Neuronal stem cell (in vitro differentiated cells): ENCODE results near the gene DMD.
A peak's percentile ranks its signal among the peaks of the same experiment; 100 is the strongest.

Experiments
- DNase-seq: peaks from one replicate; pipeline ENCODE4 v3.0.0-alpha.2; 2013; ENCODE audit warnings: low spot score
- H2AFZ ChIP-seq: one replicate; pipeline ENCODE4 v1.6.1; 2013; ENCODE audit warnings: mild to moderate bottlenecking, low read length, inconsistent platforms
- H2AK5ac ChIP-seq: 2 replicates; pipeline ENCODE4 v1.6.1; 2013; ENCODE audit warnings: low read depth, mild to moderate bottlenecking, inconsistent platforms, low read length, moderate library complexity, mixed read lengths
- H2BK120ac ChIP-seq: 2 replicates; pipeline ENCODE4 v1.6.1; 2013; ENCODE audit warnings: low read depth, mild to moderate bottlenecking, inconsistent platforms, low read length, moderate library complexity, mixed read lengths
- H2BK12ac ChIP-seq: one replicate; pipeline ENCODE4 v1.6.1; 2013; ENCODE audit warnings: low read length, inconsistent platforms
- H2BK15ac ChIP-seq: 2 replicates; pipeline ENCODE4 v1.6.1; 2013; ENCODE audit warnings: mild to moderate bottlenecking, low read length, inconsistent platforms, mixed read lengths
- H2BK5ac ChIP-seq: one replicate; pipeline ENCODE4 v1.6.1; 2013; ENCODE audit warnings: inconsistent platforms, mild to moderate bottlenecking, low read length, moderate library complexity
- H3K14ac ChIP-seq: one replicate; pipeline ENCODE4 v1.6.1; 2013; ENCODE audit warnings: low read length, inconsistent platforms
- H3K18ac ChIP-seq: 2 replicates; pipeline ENCODE4 v1.6.1; 2013; ENCODE audit warnings: low read length, inconsistent platforms
- H3K23ac ChIP-seq: 2 replicates; pipeline ENCODE4 v1.6.1; 2013; ENCODE audit warnings: low read depth, mild to moderate bottlenecking, mixed read lengths, low read length, inconsistent platforms; ENCODE audit not compliant: poor library complexity
- H3K27ac ChIP-seq: replicated peaks from 3 replicates; pipeline ENCODE4 v1.5.1; 2013; ENCODE audit warnings: low read length, inconsistent platforms
- H3K27me3 ChIP-seq, 3 experiments: 2 replicates each; pipeline ENCODE4 v1.6.1; 2013; ENCODE audit warnings: low read length in 3 of 3, mild to moderate bottlenecking in 2 of 3, inconsistent platforms in 1 of 3, low read depth in 1 of 3, mixed read lengths in 1 of 3, moderate library complexity in 1 of 3; ENCODE audit not compliant: control insufficient read depth in 3 of 3, insufficient read depth in 3 of 3
- H3K36me3 ChIP-seq, 2 donors: replicated peaks in 1 of 2; 2 replicates each; pipeline ENCODE4 v1.6.1; 2013; ENCODE audit warnings: low read length in 2 of 2; ENCODE audit not compliant: control insufficient read depth in 2 of 2, insufficient read depth in 2 of 2
- H3K4ac ChIP-seq: 2 replicates; pipeline ENCODE4 v1.6.1; 2013; ENCODE audit warnings: inconsistent platforms, mild to moderate bottlenecking, low read length, moderate library complexity
- H3K4me1 ChIP-seq, 2 donors: 1 replicate in 1 of 2; 2 replicates in 1 of 2; pipeline ENCODE4 v1.6.1; 2013; ENCODE audit warnings: low read length in 2 of 2, low read depth in 1 of 2; ENCODE audit not compliant: control insufficient read depth in 2 of 2, insufficient read depth in 1 of 2
- H3K4me2 ChIP-seq: one replicate; pipeline ENCODE4 v1.6.1; 2013; ENCODE audit warnings: mild to moderate bottlenecking, low read length, inconsistent platforms; ENCODE audit not compliant: insufficient read depth, poor library complexity, severe bottlenecking
- H3K4me3 ChIP-seq, 2 donors: 2 replicates each; pipeline ENCODE4 v1.5.1; 2013; ENCODE audit warnings: low read length in 2 of 2, mild to moderate bottlenecking in 2 of 2, inconsistent platforms in 1 of 2, moderate library complexity in 1 of 2
- H3K79me1 ChIP-seq: one replicate; pipeline ENCODE4 v1.6.1; 2013; ENCODE audit warnings: low read depth, mild to moderate bottlenecking, inconsistent platforms, low read length, moderate library complexity
- H3K9ac ChIP-seq: one replicate; pipeline ENCODE4 v1.6.1; 2013; ENCODE audit warnings: mild to moderate bottlenecking, low read depth, low read length, inconsistent platforms; ENCODE audit not compliant: poor library complexity
- H3K9me3 ChIP-seq, 2 donors: replicated peaks in 1 of 2; 2 replicates each; pipeline versions ENCODE3 to v1.6.1; 2013; ENCODE audit warnings: low read length in 2 of 2, mild to moderate bottlenecking in 2 of 2, inconsistent platforms in 1 of 2, low read depth in 1 of 2, mixed read lengths in 1 of 2, moderate library complexity in 1 of 2; ENCODE audit not compliant: control insufficient read depth in 2 of 2, insufficient read depth in 1 of 2
- H4K8ac ChIP-seq: one replicate; pipeline ENCODE4 v1.6.1; 2013; ENCODE audit warnings: low read depth, mild to moderate bottlenecking, inconsistent platforms, low read length, moderate library complexity
- H4K91ac ChIP-seq: one replicate; pipeline ENCODE4 v1.6.1; 2013; ENCODE audit warnings: low read length, low read depth, mild to moderate bottlenecking, inconsistent platforms; ENCODE audit not compliant: poor library complexity
- WGBS, 2 donors: extraction: QIAGEN DNeasy Blood & Tissue Kit; methylation state at CpG; one replicate each; pipeline ENCODE4 v1.1.7; 2013; ENCODE audit warnings: missing lambda C conversion rate in 2 of 2, mixed read lengths in 1 of 2; ENCODE audit not compliant: insufficient read length in 2 of 2, insufficient replicate concordance in 1 of 2; ENCODE audit errors: extremely low coverage in 2 of 2; 5-methylcytosine and 5-hydroxymethylcytosine counted together

DMD gene

GRCh38 chrX:32525234-32525633, 686.1 kb downstream of the DMD start:
- H4K91ac ChIP-seq: no peak overlapping the region
- H4K8ac ChIP-seq: no peak overlapping the region
- H3K79me1 ChIP-seq: no peaks in the 10 kb centered on the region
- no peak overlapping the region for H3K4me3 ChIP-seq
- no peak overlapping the region for H3K27ac ChIP-seq
- H3K4me1 ChIP-seq: no peaks in the 10 kb centered on the region
- H3K9me3 ChIP-seq: no peaks in the 10 kb centered on the region
- no peaks in the 10 kb centered on the region for H3K36me3 ChIP-seq
- no CpG with 5 or more reads among the region's 5 CpGs for WGBS, 2 donors
- no peak for DNase-seq
- H3K27me3 ChIP-seq: no peaks in the 10 kb centered on the region
- H2BK5ac ChIP-seq: no peak overlapping the region
- H3K23ac ChIP-seq: no peak overlapping the region
- H3K9ac ChIP-seq: no peak overlapping the region
- no peak overlapping the region for H2AFZ ChIP-seq
- H2AK5ac ChIP-seq: no peak overlapping the region
- no peak overlapping the region for H2BK15ac ChIP-seq
- no peak overlapping the region for H3K4me2 ChIP-seq
- no peak overlapping the region for H2BK120ac ChIP-seq
- H3K4ac ChIP-seq: no peak overlapping the region
- no peak overlapping the region for H3K14ac ChIP-seq
- H2BK12ac ChIP-seq: no peak overlapping the region
- no peak overlapping the region for H3K18ac ChIP-seq

- DNase-seq: no peak
- Histone ChIP-seq H3K14ac (no peak overlapping the region), H3K27me3 (no peaks in the 10 kb centered on the region), H2AFZ (peak overlapping the region; percentile 35), H3K4me2 (no peak overlapping the region), H3K18ac (no peak overlapping the region), H3K4me1 (no peaks in the 10 kb centered on the region), H2BK120ac (no peak overlapping the region), H2BK5ac (no peak overlapping the region), H4K91ac (no peak overlapping the region), H4K8ac (no peak overlapping the region), H3K9me3 (no peaks in the 10 kb centered on the region), H3K79me1 (no peaks in the 10 kb centered on the region), H3K4me3 (no peak overlapping the region), H3K27ac (no peak overlapping the region), H2BK12ac (no peak overlapping the region), H3K36me3 (no peaks in the 10 kb centered on the region), H2AK5ac (no peak overlapping the region), H3K23ac (no peak overlapping the region), H3K9ac (no peak overlapping the region), H2BK15ac (no peak overlapping the region), H3K4ac (no peak overlapping the region)
- WGBS, 2 donors: no CpG with 5 or more reads among the region's 2 CpGs
Observed at GRCh38 chrX:32524385-32524784, 687.0 kb downstream of the DMD start.

- H2BK5ac ChIP-seq: no peak overlapping the region
- H3K14ac ChIP-seq: no peak overlapping the region
- no CpG with 5 or more reads among the region's 2 CpGs for WGBS, 2 donors
- no peak overlapping the region for H2AK5ac ChIP-seq
- H3K27ac ChIP-seq: no peak overlapping the region
- no peak overlapping the region for H2BK15ac ChIP-seq
- H3K4ac ChIP-seq: no peak overlapping the region
- H3K9ac ChIP-seq: no peak overlapping the region
- no peak overlapping the region for H3K18ac ChIP-seq
- no peak for DNase-seq
- H2AFZ ChIP-seq: no peak overlapping the region
- H3K4me1 ChIP-seq: no peaks in the 10 kb centered on the region
- no peaks in the 10 kb centered on the region for H3K79me1 ChIP-seq
- H2BK120ac ChIP-seq: no peak overlapping the region
- no peak overlapping the region for H4K8ac ChIP-seq
- no peaks in the 10 kb centered on the region for H3K27me3 ChIP-seq
- H4K91ac ChIP-seq: no peak overlapping the region
- H2BK12ac ChIP-seq: no peak overlapping the region
- no peaks in the 10 kb centered on the region for H3K9me3 ChIP-seq
- H3K23ac ChIP-seq: no peak overlapping the region
- no peak overlapping the region for H3K4me3 ChIP-seq
- H3K36me3 ChIP-seq: no peaks in the 10 kb centered on the region
- H3K4me2 ChIP-seq: no peak overlapping the region
Observed at GRCh38 chrX:32520789-32521188, 690.6 kb downstream of the DMD start.

DNA sequence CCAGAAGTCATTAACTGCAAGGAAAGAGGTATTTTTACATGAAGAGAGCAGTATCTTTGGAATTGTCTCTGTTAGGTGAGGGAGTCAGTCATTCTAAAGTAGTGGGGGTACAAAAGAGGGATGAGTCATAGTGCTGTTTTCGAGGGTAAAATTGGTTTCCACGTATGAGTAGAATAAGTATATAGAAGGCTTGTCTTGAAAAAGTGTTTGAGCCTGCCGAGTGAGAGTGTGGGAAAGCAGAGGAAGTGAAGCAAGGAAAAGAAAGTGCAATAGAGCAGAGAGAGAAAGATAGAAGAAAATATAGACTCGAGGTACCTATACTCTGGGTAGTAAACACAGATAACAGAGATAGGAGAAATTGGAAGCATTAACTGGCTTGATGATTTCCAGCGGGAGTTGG, 696.4 kb downstream of the DMD start:
- H3K27ac ChIP-seq: no peak overlapping the region
- no peaks in the 10 kb centered on the region for H3K36me3 ChIP-seq
- no peak overlapping the region for H3K4ac ChIP-seq
- no peak overlapping the region for H3K4me2 ChIP-seq
- no peak overlapping the region for H3K18ac ChIP-seq
- no CpG with 5 or more reads among the region's 5 CpGs for WGBS, 2 donors
- no peak overlapping the region for H3K9ac ChIP-seq
- no peaks in the 10 kb centered on the region for H3K79me1 ChIP-seq
- no peak overlapping the region for H3K23ac ChIP-seq
- no peak overlapping the region for H4K91ac ChIP-seq
- H2BK12ac ChIP-seq: no peak overlapping the region
- no peak overlapping the region for H2BK5ac ChIP-seq
- H4K8ac ChIP-seq: no peak overlapping the region
- H2BK120ac ChIP-seq: no peak overlapping the region
- H2AK5ac ChIP-seq: no peak overlapping the region
- no peak overlapping the region for H3K14ac ChIP-seq
- H3K27me3 ChIP-seq: no peaks in the 10 kb centered on the region
- H2BK15ac ChIP-seq: no peak overlapping the region
- no peak overlapping the region for H2AFZ ChIP-seq
- H3K4me3 ChIP-seq: no peak overlapping the region
- no peaks in the 10 kb centered on the region for H3K9me3 ChIP-seq
- no peak for DNase-seq
- H3K4me1 ChIP-seq: no peaks in the 10 kb centered on the region
